ENCODE data around the gene GUCY1A1.

- TF ChIP-seq POLR2AphosphoS5 (IDR thresholded peaks at IDR 0.05; ENCODE audit: low read depth, low read length) = no peak
- TF ChIP-seq POLR2A (IDR thresholded peaks at IDR 0.05; ENCODE audit: low read depth, low read length) = no peak
These were observed 17.8 kb downstream of the GUCY1A1 start for GRCh38 chr4:155684423-155684822.

All from GM12892 (cell line).